NCI-H69 (cell line): ENCODE data around the gene FBXO36.

Experiments used
- DNase-seq: peaks from one replicate; lab custom pipeline; 2025; lab: John Stamatoyannopoulos, UW

Gene FBXO36

DNA sequence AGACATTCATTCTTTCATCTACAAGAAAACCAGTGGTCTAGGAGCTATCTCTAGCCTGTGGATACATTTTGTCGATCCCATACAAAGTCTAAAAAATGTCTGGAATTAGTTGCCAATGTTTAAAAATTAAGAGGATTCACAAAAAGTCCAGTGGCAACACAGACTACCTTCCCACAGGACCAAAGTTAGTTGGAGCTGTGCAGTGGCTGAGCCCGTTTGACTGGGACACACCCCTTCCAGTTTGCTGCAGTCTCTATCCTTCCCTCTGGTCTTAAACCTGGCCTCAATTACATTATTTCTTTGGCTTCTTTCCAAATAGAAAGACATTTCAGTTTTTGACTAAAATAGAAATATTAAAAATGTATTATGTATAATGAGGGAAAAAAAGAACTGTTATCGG is 127.8 kb downstream of the FBXO36 start:
- no peak for DNase-seq

DNA sequence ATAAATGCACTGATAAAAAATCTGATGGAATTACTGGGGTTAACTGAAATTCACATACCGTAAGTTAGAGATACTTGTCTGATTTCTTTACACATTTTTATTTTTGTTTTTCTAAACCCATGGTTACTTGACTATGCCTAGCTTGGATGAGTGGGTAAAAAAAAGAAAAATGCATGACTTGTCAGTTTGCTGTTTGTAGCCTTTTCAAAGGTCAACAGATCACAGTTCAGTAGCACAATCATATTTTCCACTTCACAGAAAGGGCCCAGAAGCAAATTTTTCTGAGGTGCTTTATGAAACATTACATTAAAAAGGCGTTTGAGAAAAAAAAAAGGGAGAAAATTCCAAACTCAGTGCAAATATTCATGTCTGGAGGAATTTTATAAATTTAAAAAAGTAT is 130.0 kb downstream of the FBXO36 start:
- DNase-seq = no peak

DNA sequence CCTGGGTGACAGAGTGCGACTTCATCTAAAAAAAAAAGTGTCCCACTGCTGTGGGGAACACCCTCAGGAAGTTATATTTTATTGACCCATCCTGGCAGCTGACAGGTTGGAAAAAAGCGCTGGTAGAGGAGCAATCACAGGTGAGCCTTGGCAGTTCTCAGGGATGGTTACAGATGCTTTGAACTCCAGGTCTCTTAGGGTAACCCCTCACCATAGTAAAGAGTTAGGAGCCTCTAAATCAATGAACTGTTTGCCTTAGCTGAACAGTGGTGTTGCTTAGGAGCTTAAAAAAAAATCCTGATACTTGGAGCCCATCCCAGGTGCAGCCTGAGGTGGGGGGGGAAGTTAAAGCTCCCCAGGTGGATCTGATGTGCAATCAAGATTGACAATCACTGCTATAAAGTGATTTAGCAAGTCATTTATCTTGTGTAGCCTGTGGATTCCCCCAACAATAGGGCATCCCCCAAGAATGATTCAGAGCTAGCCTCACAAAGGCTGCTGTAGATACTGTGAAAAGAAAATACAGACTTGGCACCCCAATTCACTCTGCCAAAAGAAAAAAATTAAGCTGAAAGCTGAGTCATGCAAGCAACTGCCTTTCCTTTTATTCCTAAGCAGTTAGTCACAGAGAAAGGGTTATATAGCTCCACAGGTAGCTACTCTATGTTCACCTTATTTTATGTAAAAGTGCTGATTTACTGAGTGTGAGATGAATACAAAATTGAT is 131.6 kb downstream of the FBXO36 start:
- peak; percentile 44 for DNase-seq

DNA sequence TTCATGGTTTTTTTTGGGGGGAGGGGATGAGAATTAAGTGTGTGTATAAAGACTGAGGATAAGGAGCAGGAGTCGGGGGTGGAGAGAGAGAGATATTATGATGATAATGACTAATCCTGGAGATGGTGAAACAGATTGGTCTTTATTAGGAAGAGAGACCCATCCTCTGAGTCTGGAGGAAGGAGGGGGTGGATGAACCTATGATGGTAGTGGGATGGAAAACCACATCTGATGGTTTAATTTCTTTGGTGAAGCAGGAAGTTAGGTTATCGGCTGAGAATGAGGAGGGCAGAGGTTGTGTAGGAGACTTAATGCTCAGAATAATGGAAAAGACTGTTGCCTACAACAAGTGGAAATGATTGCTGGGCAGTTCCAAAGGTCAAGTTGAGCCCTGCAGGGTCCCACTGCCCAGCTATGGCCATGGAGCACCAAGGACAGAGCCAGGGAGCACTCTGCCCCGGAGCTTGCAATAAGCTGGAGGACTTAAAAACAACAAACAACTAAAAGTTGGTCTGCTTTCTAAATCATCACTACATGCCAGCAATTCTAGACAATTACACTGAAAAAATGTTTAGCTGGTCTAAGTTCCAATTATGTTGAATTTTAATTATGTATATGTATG is 138.5 kb downstream of the FBXO36 start:
- no peak for DNase-seq
